HEK293T (cell line): ENCODE measurements around the gene TMEM260.

Experiments used
- CTCF ChIA-PET: fragments of 350-600 bp; formaldehyde crosslinking; extraction: SDS; loops from one replicate; lab custom pipeline; 2021; ENCODE audit warnings: antibody characterized with exemption, inconsistent platforms; lab: Yijun Ruan, JAX
- POLR2A ChIA-PET: fragments of 350-600 bp; formaldehyde crosslinking; extraction: SDS; loops from one replicate; lab custom pipeline; 2020; ENCODE audit warnings: antibody characterized with exemption, inconsistent platforms; lab: Yijun Ruan, JAX
- DNase-seq: peaks from one replicate; pipeline ENCODE4 v3.0.0; 2012; ENCODE audit warnings: mixed read lengths; ENCODE audit errors: extremely low spot score
- ARNT ChIP-seq: fragments of 450-650 bp; IDR thresholded peaks from 2 replicates; pipeline ENCODE4 v1.6.1; 2017; ENCODE audit warnings: mild to moderate bottlenecking
- BHLHE40 ChIP-seq: fragments of 450-650 bp; IDR thresholded peaks from 2 replicates; pipeline ENCODE4 v1.6.1; 2016; ENCODE audit warnings: mild to moderate bottlenecking, moderate library complexity, borderline replicate concordance
- CTBP1 ChIP-seq: fragments of 450-650 bp; IDR thresholded peaks from 2 replicates; pipeline ENCODE4 v1.6.1; 2016; ENCODE audit warnings: borderline replicate concordance
- ELF4 ChIP-seq: fragments of 450-650 bp; IDR thresholded peaks from 2 replicates; pipeline ENCODE4 v1.6.1; 2017; ENCODE audit warnings: antibody characterized with exemption
- FOXA1 ChIP-seq: fragments of 450-650 bp; IDR thresholded peaks from 2 replicates; pipeline ENCODE4 v1.6.1; 2016; ENCODE audit warnings: mild to moderate bottlenecking
- FOXK2 ChIP-seq: fragments of 450-650 bp; IDR thresholded peaks from 2 replicates; pipeline ENCODE4 v1.6.1; 2016; ENCODE audit warnings: mild to moderate bottlenecking
- FOXM1 ChIP-seq: fragments of 450-650 bp; IDR thresholded peaks from 2 replicates; pipeline ENCODE4 v1.6.1; 2017; ENCODE audit warnings: mild to moderate bottlenecking, borderline replicate concordance
- HDGF ChIP-seq: fragments of 450-650 bp; IDR thresholded peaks from 2 replicates; pipeline ENCODE4 v1.6.1; 2017; ENCODE audit warnings: antibody characterized with exemption, borderline replicate concordance
- L3MBTL2 ChIP-seq: fragments of 450-650 bp; conservative IDR thresholded peaks from 2 replicates; pipeline ENCODE4 v1.6.1; 2016; ENCODE audit warnings: mild to moderate bottlenecking
- LEF1 ChIP-seq: fragments of 450-650 bp; IDR thresholded peaks from 2 replicates; pipeline ENCODE4 v1.6.1; 2017; ENCODE audit warnings: mild to moderate bottlenecking, borderline replicate concordance
- NFRKB ChIP-seq: fragments of 450-650 bp; IDR thresholded peaks from 2 replicates; pipeline ENCODE4 v1.6.1; 2016; ENCODE audit warnings: mild to moderate bottlenecking, moderate library complexity
- SP1 ChIP-seq: fragments of 450-650 bp; IDR thresholded peaks from 2 replicates; pipeline ENCODE4 v1.6.1; 2017
- SUZ12 ChIP-seq: fragments of 450-650 bp; IDR thresholded peaks from 2 replicates; pipeline ENCODE4 v1.6.1; 2016; ENCODE audit warnings: mild to moderate bottlenecking
- TARDBP ChIP-seq: fragments of 450-650 bp; IDR thresholded peaks from 2 replicates; pipeline ENCODE4 v1.6.1; 2016
- ZNF384 ChIP-seq: fragments of 450-650 bp; IDR thresholded peaks from 2 replicates; pipeline ENCODE4 v1.6.1; 2016
- TF ChIP-seq, protein P1 (sequence below): fragments of 450-650 bp; IDR thresholded peaks from 2 replicates; pipeline ENCODE4 v1.6.1; 2016

The TMEM260 gene

DNA sequence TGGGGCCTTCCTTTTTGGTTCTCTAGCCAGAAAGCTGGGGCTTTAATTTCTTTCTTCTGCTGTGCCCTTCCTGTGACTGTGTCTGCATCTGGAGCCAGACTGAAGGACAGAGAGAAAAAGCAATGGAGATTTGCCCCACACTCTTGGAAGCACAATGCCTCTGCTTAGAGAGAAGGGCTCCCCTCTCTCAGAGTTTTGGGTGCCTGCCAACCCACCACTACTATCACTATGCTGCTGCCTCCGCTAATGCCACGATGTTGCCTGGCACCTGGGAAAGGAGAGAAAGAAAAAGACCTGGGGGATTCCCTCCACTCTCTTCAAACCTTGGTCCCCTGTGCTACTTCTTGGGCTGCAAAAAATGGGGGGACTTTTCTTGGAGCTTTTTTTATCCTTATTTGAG is 52.6 kb downstream of the TMEM260 start:
- TF ChIP-seq FOXA1 (no peak), BHLHE40 (no peak), HDGF (no peak), ARNT (no peak), ELF4 (no peak), FOXK2 (no peak), NFRKB (no peak), SUZ12 (no peak), TARDBP (no peak), ZNF384 (no peak), FOXM1 (no peak), LEF1 (no peak)
- TF ChIP-seq, protein P1, sequence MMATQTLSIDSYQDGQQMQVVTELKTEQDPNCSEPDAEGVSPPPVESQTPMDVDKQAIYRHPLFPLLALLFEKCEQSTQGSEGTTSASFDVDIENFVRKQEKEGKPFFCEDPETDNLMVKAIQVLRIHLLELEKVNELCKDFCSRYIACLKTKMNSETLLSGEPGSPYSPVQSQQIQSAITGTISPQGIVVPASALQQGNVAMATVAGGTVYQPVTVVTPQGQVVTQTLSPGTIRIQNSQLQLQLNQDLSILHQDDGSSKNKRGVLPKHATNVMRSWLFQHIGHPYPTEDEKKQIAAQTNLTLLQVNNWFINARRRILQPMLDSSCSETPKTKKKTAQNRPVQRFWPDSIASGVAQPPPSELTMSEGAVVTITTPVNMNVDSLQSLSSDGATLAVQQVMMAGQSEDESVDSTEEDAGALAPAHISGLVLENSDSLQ, result no peak
- DNase-seq, result no peak
- ChIA-PET POLR2A (no interaction called here), CTCF (no interaction called here)

DNA sequence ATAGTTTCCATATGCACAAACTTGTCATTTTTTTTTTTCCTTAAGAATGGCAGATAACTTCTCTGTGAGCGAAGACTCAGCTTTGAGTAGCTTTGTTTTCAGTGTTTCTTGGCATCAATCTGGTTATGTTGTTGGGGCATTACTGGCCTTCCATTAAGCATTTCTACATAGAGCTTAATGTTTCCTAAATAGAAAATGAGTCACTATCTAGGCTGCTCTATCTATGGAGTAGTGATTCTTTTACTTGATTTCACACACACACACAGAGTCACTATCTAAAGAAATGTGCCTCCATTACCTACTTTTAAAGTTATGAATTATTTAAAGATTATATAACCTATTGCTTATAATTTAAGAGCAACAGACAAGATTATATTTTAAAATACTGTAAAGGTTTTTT is 53.9 kb downstream of the TMEM260 start:
- CTCF ChIA-PET, result interaction anchor here (0.7 kb wide), 1 partner anchor 379 kb away, joined by 4 read pairs; no protein-coding TSS in a partner anchor
- POLR2A ChIA-PET, result no interaction called here
- TF ChIP-seq ARNT (no peak), SP1 (no peak), FOXK2 (no peak), NFRKB (no peak), ELF4 (no peak), LEF1 (no peak), TARDBP (no peak), BHLHE40 (no peak), FOXA1 (no peak), SUZ12 (no peak), HDGF (no peak), L3MBTL2 (no peak), FOXM1 (no peak), CTBP1 (no peak), ZNF384 (no peak)
- TF ChIP-seq, protein P1, result no peak
- no peak for DNase-seq

DNA sequence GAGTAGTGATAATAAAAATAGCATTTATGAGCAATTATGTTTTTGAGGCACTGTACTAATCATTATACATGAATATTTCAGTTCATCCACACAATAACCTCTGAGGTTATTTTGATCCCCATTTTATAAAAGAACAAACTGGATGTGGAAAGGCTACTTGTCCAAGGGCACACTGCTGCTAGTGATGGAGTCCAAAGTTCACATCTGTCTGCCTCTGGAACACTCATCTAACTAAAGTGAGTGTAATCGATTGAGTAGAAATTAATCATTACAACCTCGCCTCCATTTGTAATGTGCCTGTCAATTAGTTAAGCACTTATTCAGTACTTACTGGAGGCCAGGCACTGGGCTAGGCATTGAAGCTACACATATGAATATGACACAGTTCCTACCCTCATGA is 55.4 kb downstream of the TMEM260 start:
- TF ChIP-seq ARNT, result no peak
- TF ChIP-seq FOXM1, result no peak
- TF ChIP-seq ZNF384, result no peak
- no peak for TF ChIP-seq ELF4
- no peak for TF ChIP-seq CTBP1
- no peak for TF ChIP-seq SUZ12
- TF ChIP-seq TARDBP, result no peak
- no peak for TF ChIP-seq L3MBTL2
- TF ChIP-seq HDGF, result no peak
- no peak for TF ChIP-seq FOXK2
- TF ChIP-seq FOXA1, result no peak
- no peak for TF ChIP-seq LEF1
- no peak for TF ChIP-seq BHLHE40
- no peak for TF ChIP-seq SP1
- ChIA-PET CTCF (interaction anchor here (0.7 kb wide), 1 partner anchor 370 kb away, joined by 3 read pairs; no protein-coding TSS in a partner anchor), POLR2A (no interaction called here)
- DNase-seq, result no peak

DNA sequence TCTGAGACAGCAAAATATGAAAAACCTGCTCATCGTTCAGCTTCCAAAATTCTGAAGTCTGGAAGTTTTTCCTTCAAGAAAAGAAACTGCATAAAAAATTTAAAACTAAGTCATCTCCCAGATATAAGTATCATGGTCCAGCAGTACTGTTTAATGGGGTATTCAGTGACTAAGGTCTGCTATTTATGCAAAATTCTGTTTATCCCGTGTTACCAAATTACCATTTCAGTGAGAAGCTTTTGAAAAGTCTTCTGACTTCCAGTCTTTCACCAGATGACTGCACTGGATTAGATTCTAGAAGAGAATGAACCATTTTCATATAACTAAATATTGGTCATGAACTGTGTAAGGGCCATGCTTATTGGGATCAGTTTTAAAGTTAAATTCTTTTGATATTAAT is 67.9 kb downstream of the TMEM260 start:
- ChIA-PET POLR2A (no interaction called here), CTCF (interaction anchor here (0.6 kb wide), 1 partner anchor 269 kb away, joined by 3 read pairs; no protein-coding TSS in a partner anchor)
- no peak for DNase-seq
- no peak for TF ChIP-seq ARNT
- no peak for TF ChIP-seq FOXK2
- no peak for TF ChIP-seq SP1
- TF ChIP-seq CTBP1, result no peak
- TF ChIP-seq LEF1, result no peak
- TF ChIP-seq, protein P1, result no peak

DNA sequence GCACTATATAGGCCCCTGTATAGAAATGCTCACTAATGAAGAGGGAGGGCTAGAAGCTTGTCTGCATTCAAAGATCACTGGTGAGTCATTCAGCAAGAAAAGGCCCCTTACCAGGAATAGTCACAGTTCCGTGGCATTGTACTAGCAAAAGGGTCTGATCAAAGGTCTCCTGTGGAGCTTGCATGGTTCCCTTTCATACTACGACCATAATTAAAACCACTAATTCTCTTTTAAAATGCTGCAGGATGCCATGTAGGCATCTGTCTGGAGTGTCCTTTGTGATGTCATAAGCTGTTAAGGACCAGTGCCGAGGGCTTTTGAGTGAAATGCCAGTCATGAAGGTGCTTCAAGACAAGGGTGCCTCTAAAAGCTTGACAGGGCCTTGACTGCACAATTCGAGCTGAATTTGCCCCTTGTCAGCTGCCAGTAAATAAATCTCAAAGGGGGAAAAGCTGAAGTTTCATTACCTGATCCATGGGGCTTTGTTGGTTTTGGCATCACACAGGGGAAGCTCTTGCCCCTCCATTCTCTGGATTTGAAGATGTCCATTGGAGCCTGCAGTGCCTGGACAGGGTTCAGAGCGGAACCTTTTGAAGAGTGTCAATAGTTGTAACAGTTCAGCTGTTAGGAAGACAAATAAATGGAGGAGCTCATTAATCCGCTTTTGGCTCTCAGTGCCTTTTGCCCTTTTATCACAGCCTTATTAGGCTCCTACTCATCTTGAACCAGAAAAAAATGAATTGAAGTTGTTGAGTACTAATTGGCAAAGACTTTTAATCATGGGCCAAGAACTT is 69.1 kb downstream of the TMEM260 start:
- ChIA-PET CTCF (no interaction called here), POLR2A (no interaction called here)
- TF ChIP-seq FOXM1 (no peak), ARNT (no peak), HDGF (no peak)
- DNase-seq, result no peak

DNA sequence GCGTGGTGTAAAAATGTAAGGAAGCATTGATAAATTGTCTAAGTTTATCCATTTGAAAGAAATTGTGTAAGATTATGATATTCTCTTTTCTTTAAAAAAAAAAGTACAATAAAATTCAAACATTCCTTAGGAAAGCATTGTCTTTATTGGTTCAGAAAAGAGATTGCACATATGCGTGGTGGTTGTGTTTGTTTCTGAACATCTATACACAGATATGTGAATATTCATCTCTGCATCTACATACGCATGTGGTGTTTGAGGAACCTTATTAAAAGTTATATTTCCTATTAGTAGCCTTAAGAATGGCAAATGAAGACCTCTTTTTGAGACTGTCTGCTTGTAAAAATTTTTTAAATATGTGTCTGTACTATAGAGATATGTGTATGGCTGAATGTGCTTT is 69.8 kb downstream of the TMEM260 start:
- POLR2A ChIA-PET, result no interaction called here
- CTCF ChIA-PET, result no interaction called here
- DNase-seq, result no peak
- TF ChIP-seq ZNF384, result no peak
- no peak for TF ChIP-seq TARDBP
- no peak for TF ChIP-seq BHLHE40
- no peak for TF ChIP-seq NFRKB
- no peak for TF ChIP-seq L3MBTL2
- TF ChIP-seq HDGF, result no peak
- TF ChIP-seq FOXK2, result no peak
- no peak for TF ChIP-seq LEF1
- no peak for TF ChIP-seq CTBP1
- TF ChIP-seq ARNT, result no peak
- TF ChIP-seq SP1, result no peak
- no peak for TF ChIP-seq ELF4
- TF ChIP-seq FOXA1, result no peak
- TF ChIP-seq SUZ12, result no peak
- TF ChIP-seq, protein P1, result no peak
- TF ChIP-seq FOXM1, result no peak
